IPS-18a (cell line): ENCODE data around the gene CDC5L.

Experiments
- H3K27ac ChIP-seq: one replicate; pipeline ENCODE4 v1.5.1; 2013; ENCODE audit warnings: low read length
- H3K27me3 ChIP-seq: one replicate; pipeline ENCODE4 v1.6.1; 2013; ENCODE audit warnings: mild to moderate bottlenecking, low read length; ENCODE audit not compliant: control insufficient read depth, insufficient read depth
- H3K36me3 ChIP-seq: one replicate; pipeline ENCODE4 v1.6.1; 2013; ENCODE audit warnings: low read depth, low read length; ENCODE audit not compliant: control insufficient read depth
- H3K4me1 ChIP-seq: one replicate; pipeline ENCODE4 v1.6.1; 2013; ENCODE audit warnings: low read depth, low read length; ENCODE audit not compliant: control insufficient read depth
- H3K4me3 ChIP-seq: one replicate; pipeline ENCODE4 v1.5.1; 2013; ENCODE audit warnings: low read length
- H3K9ac ChIP-seq: one replicate; pipeline ENCODE4 v1.6.1; 2013; ENCODE audit warnings: mild to moderate bottlenecking, low read length, moderate library complexity
- H3K9me3 ChIP-seq: one replicate; pipeline ENCODE4 v1.6.1; 2013; ENCODE audit warnings: low read depth, low read length; ENCODE audit not compliant: control insufficient read depth

The CDC5L gene

GRCh38 chr6:44352259-44352658 is 35.2 kb upstream of the CDC5L start:
- no peaks in the 10 kb centered on the region for H3K27me3 ChIP-seq
- no peak overlapping the region for H3K9ac ChIP-seq
- H3K27ac ChIP-seq = no peak overlapping the region
- H3K36me3 ChIP-seq = no peaks in the 10 kb centered on the region
- no peaks in the 10 kb centered on the region for H3K9me3 ChIP-seq
- peaks cover 6% of the 10 kb centered on the region for H3K4me1 ChIP-seq
- no peak overlapping the region for H3K4me3 ChIP-seq

DNA sequence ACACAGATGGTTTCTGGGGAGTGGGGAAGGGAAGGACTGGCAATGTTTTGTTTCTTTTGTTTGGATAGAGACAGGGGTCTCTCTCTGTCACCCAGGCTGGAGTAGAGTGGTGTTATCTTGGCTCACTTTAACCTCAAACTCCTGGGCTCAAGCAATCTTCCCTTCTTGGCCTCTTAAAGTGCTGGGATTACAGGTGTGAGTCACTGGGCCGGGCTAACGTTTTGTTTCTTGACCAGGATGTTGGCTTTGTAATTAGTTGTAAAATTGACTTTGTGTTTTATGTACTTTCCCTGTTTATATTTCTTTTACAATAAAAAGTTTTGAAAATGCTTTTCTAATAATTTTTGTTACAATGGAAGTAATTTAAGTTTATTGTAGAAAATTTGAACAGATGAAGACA is 34.2 kb upstream of the CDC5L start:
- Histone ChIP-seq H3K9ac (no peak overlapping the region), H3K36me3 (no peaks in the 10 kb centered on the region), H3K4me3 (no peak overlapping the region), H3K27ac (no peak overlapping the region), H3K27me3 (no peaks in the 10 kb centered on the region), H3K4me1 (peaks cover 6% of the 10 kb centered on the region), H3K9me3 (no peaks in the 10 kb centered on the region)

GRCh38 chr6:44355640-44356039 is 31.9 kb upstream of the CDC5L start:
- Histone ChIP-seq H3K9ac (no peak overlapping the region), H3K4me3 (no peak overlapping the region), H3K36me3 (no peaks in the 10 kb centered on the region), H3K9me3 (no peaks in the 10 kb centered on the region), H3K27ac (no peak overlapping the region), H3K27me3 (no peaks in the 10 kb centered on the region), H3K4me1 (no peaks in the 10 kb centered on the region)

DNA sequence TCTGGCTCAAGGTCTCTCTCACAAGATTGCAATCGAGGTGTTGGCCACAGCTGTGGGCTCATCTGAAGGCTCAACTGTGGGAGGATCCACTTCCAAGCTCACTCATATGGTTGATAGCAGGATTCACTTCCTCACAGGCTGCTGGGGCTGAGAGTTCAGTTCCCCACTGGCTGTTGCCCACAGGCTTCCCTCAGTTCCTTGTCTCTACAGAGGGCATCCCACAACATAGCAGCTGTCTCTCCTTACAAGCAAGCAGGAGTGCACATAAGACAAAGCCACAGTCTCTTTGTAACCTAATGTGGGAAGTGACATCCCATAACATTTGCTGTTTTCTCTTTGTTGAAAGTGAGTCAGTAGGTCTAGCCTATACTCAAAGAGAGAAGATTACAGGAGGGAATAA is 31.0 kb upstream of the CDC5L start:
- H3K27ac ChIP-seq = no peak overlapping the region
- no peaks in the 10 kb centered on the region for H3K9me3 ChIP-seq
- no peaks in the 10 kb centered on the region for H3K36me3 ChIP-seq
- H3K27me3 ChIP-seq = no peaks in the 10 kb centered on the region
- no peak overlapping the region for H3K9ac ChIP-seq
- H3K4me3 ChIP-seq = no peak overlapping the region
- H3K4me1 ChIP-seq = no peaks in the 10 kb centered on the region

- H3K9ac ChIP-seq = no peak overlapping the region
- no peaks in the 10 kb centered on the region for H3K36me3 ChIP-seq
- H3K27me3 ChIP-seq = no peaks in the 10 kb centered on the region
- H3K9me3 ChIP-seq = no peaks in the 10 kb centered on the region
- H3K4me3 ChIP-seq = no peak overlapping the region
- H3K27ac ChIP-seq = no peak overlapping the region
- H3K4me1 ChIP-seq = no peaks in the 10 kb centered on the region
Measured at GRCh38 chr6:44359973-44360372, 27.5 kb upstream of the CDC5L start.

DNA sequence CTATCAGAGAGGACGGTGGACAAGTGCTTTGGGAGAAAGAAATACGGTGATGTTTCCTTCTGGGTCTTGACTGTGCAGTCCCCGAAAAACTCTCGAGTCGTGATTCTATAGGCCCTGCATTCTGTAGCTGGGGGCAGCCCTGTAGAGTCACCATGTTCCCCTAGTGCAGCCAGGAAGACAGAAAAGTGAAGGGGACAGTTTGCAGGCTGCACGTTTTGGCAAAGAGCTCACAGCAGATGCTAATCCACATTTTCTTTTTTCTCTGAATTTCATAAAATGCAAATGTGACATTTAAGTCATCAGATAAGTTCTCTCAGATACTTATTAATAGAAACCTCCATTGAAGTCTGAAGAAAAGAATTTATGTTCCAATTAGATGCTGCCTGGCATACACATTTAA is 25.6 kb upstream of the CDC5L start:
- Histone ChIP-seq H3K4me1 (no peaks in the 10 kb centered on the region), H3K4me3 (no peak overlapping the region), H3K9ac (no peak overlapping the region), H3K27ac (no peak overlapping the region), H3K9me3 (no peaks in the 10 kb centered on the region), H3K27me3 (no peaks in the 10 kb centered on the region), H3K36me3 (no peaks in the 10 kb centered on the region)

GRCh38 chr6:44363377-44363926 is 24.1 kb upstream of the CDC5L start:
- no peaks in the 10 kb centered on the region for H3K4me1 ChIP-seq
- H3K4me3 ChIP-seq = no peak overlapping the region
- H3K27me3 ChIP-seq = no peaks in the 10 kb centered on the region
- no peaks in the 10 kb centered on the region for H3K9me3 ChIP-seq
- no peak overlapping the region for H3K9ac ChIP-seq
- H3K27ac ChIP-seq = no peak overlapping the region
- H3K36me3 ChIP-seq = no peaks in the 10 kb centered on the region

- no peaks in the 10 kb centered on the region for H3K27me3 ChIP-seq
- H3K4me1 ChIP-seq = no peaks in the 10 kb centered on the region
- no peak overlapping the region for H3K9ac ChIP-seq
- H3K9me3 ChIP-seq = no peaks in the 10 kb centered on the region
- no peaks in the 10 kb centered on the region for H3K36me3 ChIP-seq
- H3K27ac ChIP-seq = no peak overlapping the region
- no peak overlapping the region for H3K4me3 ChIP-seq
Measured at GRCh38 chr6:44366781-44367180, 20.7 kb upstream of the CDC5L start.

DNA sequence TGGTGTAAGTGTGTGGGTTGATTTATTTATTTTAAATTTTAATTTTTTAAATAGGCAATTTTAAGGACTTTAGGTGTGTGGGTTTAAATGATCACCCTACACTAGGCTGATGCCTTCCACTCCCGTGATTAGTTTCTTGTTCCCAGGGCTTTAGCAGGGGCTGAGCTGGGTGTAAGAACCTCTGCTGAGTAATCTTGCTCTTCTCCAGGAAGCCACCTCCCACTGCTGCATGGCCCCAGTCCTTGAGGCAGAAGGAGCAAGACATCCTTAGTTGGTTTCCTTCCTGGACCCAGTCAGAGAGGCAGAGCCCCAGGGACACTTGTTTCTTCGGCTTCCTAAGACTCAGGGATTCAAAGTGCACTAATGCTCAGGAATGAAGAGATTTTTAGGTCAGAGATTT is 19.8 kb upstream of the CDC5L start:
- H3K27me3 ChIP-seq = no peaks in the 10 kb centered on the region
- H3K27ac ChIP-seq = no peak overlapping the region
- no peak overlapping the region for H3K9ac ChIP-seq
- no peaks in the 10 kb centered on the region for H3K36me3 ChIP-seq
- no peaks in the 10 kb centered on the region for H3K9me3 ChIP-seq
- H3K4me3 ChIP-seq = no peak overlapping the region
- H3K4me1 ChIP-seq = no peaks in the 10 kb centered on the region

GRCh38 chr6:44373051-44373450 is 14.5 kb upstream of the CDC5L start:
- H3K27me3 ChIP-seq = no peaks in the 10 kb centered on the region
- H3K9ac ChIP-seq = no peak overlapping the region
- H3K4me1 ChIP-seq = no peaks in the 10 kb centered on the region
- H3K36me3 ChIP-seq = no peaks in the 10 kb centered on the region
- H3K9me3 ChIP-seq = no peaks in the 10 kb centered on the region
- no peak overlapping the region for H3K4me3 ChIP-seq
- H3K27ac ChIP-seq = no peak overlapping the region

GRCh38 chr6:44373787-44374186 is 13.7 kb upstream of the CDC5L start:
- H3K36me3 ChIP-seq = no peaks in the 10 kb centered on the region
- H3K27ac ChIP-seq = no peak overlapping the region
- no peak overlapping the region for H3K9ac ChIP-seq
- H3K27me3 ChIP-seq = no peaks in the 10 kb centered on the region
- no peaks in the 10 kb centered on the region for H3K9me3 ChIP-seq
- no peaks in the 10 kb centered on the region for H3K4me1 ChIP-seq
- H3K4me3 ChIP-seq = no peak overlapping the region

DNA sequence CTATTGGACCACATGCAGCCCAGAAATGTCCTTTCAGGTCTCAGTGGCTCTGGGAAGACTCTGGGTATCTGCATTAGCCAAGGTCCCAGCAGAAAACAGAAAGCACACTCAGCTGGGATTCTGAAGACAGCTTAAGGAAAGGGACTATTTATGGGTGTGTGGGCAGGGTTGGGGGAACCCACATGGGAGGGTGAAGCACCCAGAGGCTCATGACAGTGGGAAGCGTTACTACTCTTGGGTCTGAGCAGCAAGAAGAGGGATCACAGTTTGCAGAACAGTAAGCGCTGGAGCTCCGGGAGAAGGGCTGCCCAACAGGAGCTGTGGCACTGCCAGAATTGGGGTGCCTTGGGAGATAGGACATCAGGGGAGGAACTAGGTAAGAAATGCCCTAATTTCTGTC is 12.4 kb upstream of the CDC5L start:
- Histone ChIP-seq H3K36me3 (no peaks in the 10 kb centered on the region), H3K4me3 (no peak overlapping the region), H3K27me3 (no peaks in the 10 kb centered on the region), H3K9me3 (no peaks in the 10 kb centered on the region), H3K4me1 (no peaks in the 10 kb centered on the region), H3K9ac (no peak overlapping the region), H3K27ac (no peak overlapping the region)
